Measurements from ENCODE around the gene FUT7. TPM values are rescaled to one million over a fixed set of nuclear protein-coding genes. Genes with fewer than 3 reads are reported as not detected.

Gene FUT7
- total and polyA plus RNA-seq, 8 donors: 0.23 to 3.9 (median 0.43) TPM; not detected in 4

- H3K27ac ChIP-seq: peak overlapping the region in 2 of 5 donors; percentile 53 to 69
- peaks cover 0 to 31% (median 0%) of the 10 kb centered on the region in 3 donors for H3K27me3 ChIP-seq
- peak overlapping the region; percentile 55 to 85 (median 70) for H3K4me3 ChIP-seq
- DNase-seq: peak in 1 of 2 donors; percentile 49
- peaks cover 15 to 49% (median 47%) of the 10 kb centered on the region in 4 donors for H3K36me3 ChIP-seq
- intact Hi-C loops (cut with DNase I; ENCODE audit: low total_unique reads): no loop called here
- peaks cover 18 to 45% (median 41%) of the 10 kb centered on the region in 4 donors for H3K4me1 ChIP-seq
- WGBS, 5 donors: 45 to 66% (median 60%) methylated on average over 22 to 51 of the region's 51 CpGs
- TF ChIP-seq CTCF (IDR thresholded peaks at IDR 0.05) (no peak), POLR2AphosphoS5 (IDR thresholded peaks at IDR 0.05) (no peak), EP300 (IDR thresholded peaks at IDR 0.05) (no peak), POLR2A (IDR thresholded peaks at IDR 0.05) (no peak)
- no peaks in the 10 kb centered on the region for H3K9me3 ChIP-seq
Measured at GRCh38 chr9:137078701-137079400, 47.0 kb upstream of the FUT7 start.

GRCh38 chr9:137077758-137078693, 46.1 kb upstream of the FUT7 start:
- peak in 1 of 2 donors; percentile 75 for DNase-seq
- Histone ChIP-seq H3K4me3 (peak overlapping the region; percentile 55 to 85 (median 70)), H3K36me3 (peaks cover 15 to 46% (median 44%) of the 10 kb centered on the region in 4 donors), H3K4me1 (peaks cover 18 to 41% (median 35%) of the 10 kb centered on the region in 4 donors), H3K27me3 (peaks cover 0 to 31% (median 0%) of the 10 kb centered on the region in 3 donors), H3K27ac (peak overlapping the region; percentile 53 to 75 (median 67)), H3K9me3 (no peaks in the 10 kb centered on the region)
- 8 to 30% (median 9%) methylated on average over 31 to 76 of the region's 76 CpGs for WGBS, 5 donors
- no peak for TF ChIP-seq EP300 (IDR thresholded peaks at IDR 0.05)
- no peak for TF ChIP-seq POLR2A (IDR thresholded peaks at IDR 0.05)
- no peak for TF ChIP-seq CTCF (IDR thresholded peaks at IDR 0.05)
- intact Hi-C loops (cut with DNase I; ENCODE audit: low total_unique reads): no loop called here

- WGBS, 5 donors: 2 to 3% (median 2%) methylated on average over 47 to 84 of the region's 87 CpGs
- H3K27ac ChIP-seq: peak within 1 kb of the TSS; percentile 64 to 75 (median 69)
- intact Hi-C loops (cut with DNase I; ENCODE audit: low total_unique reads): no loop called here
Measured at GRCh38 chr9:137077010-137077747, 45.3 kb upstream of the FUT7 start, which contains the start of gene UAP1L1. Gene UAP1L1 (plus strand): TSS chr9:137077517. CDS start chr9:137077533, 16 bp downstream.

More at GRCh38 chr9:137077010-137077747, 45.3 kb upstream of the FUT7 start, which contains the start of gene UAP1L1:
- peaks cover 18 to 35% (median 33%) of the 10 kb centered on the region in 4 donors for H3K4me1 ChIP-seq
- H3K36me3 ChIP-seq: peaks cover 15 to 37% (median 35%) of the 10 kb centered on the region in 4 donors
- peak; percentile 78 to 84 for DNase-seq
- peak within 1 kb of the TSS; percentile 55 to 85 (median 70) for H3K4me3 ChIP-seq
- peaks cover 0 to 31% (median 0%) of the 10 kb centered on the region in 3 donors for H3K27me3 ChIP-seq
- no peaks in the 10 kb centered on the region for H3K9me3 ChIP-seq
- TF ChIP-seq POLR2A (IDR thresholded peaks at IDR 0.05): no peak
- no peak for TF ChIP-seq EP300 (IDR thresholded peaks at IDR 0.05)
- TF ChIP-seq CTCF (IDR thresholded peaks at IDR 0.05): no peak
- TF ChIP-seq POLR2AphosphoS5 (IDR thresholded peaks at IDR 0.05): peak in 2 of 3 donors; percentile 62 to 64

All from stomach (tissue), 9 donors.